Keratinocyte (primary cell): ENCODE results near the gene OSTF1. TPM values are rescaled to one million over a fixed set of nuclear protein-coding genes. Genes with fewer than 3 reads are reported as not detected.

Experiments used
- DNase-seq: peaks from one replicate; pipeline ENCODE4 v3.0.0-alpha.2; 2011; ENCODE audit warnings: low read depth, missing footprints, low spot score
- FAIRE-seq: peaks from 2 replicates; lab custom pipeline; 2011; peaks lifted over from hg19 to GRCh38; lab: Jason Lieb, UNC
- H2AFZ ChIP-seq: 2 replicates; pipeline ENCODE4 v1.6.0; 2012; ENCODE audit warnings: low read length, control low read depth, inconsistent platforms; ENCODE audit not compliant: control insufficient read depth
- H3K27ac ChIP-seq: 2 replicates; pipeline ENCODE4 v1.5.1; 2011; ENCODE audit warnings: low read length; ENCODE audit not compliant: control insufficient read depth, insufficient read depth
- H3K27me3 ChIP-seq: 3 replicates; pipeline ENCODE4 v1.6.0; 2011; ENCODE audit warnings: low read length; ENCODE audit not compliant: control insufficient read depth, insufficient read depth; ENCODE audit errors: extremely low read depth
- H3K36me3 ChIP-seq, 2 experiments: 2 replicates in 1 of 2; 3 replicates in 1 of 2; pipeline ENCODE4 v1.5.1; 2011; ENCODE audit warnings: low read length in 2 of 2, mild to moderate bottlenecking in 1 of 2; ENCODE audit not compliant: control insufficient read depth in 2 of 2, insufficient read depth in 2 of 2; ENCODE audit errors: extremely low read depth in 1 of 2
- H3K4me1 ChIP-seq: 3 replicates; pipeline ENCODE4 v1.5.1; 2011; ENCODE audit warnings: low read length; ENCODE audit not compliant: control insufficient read depth, insufficient read depth; ENCODE audit errors: extremely low read depth
- H3K4me2 ChIP-seq: 3 replicates; pipeline ENCODE4 v1.6.0; 2011; ENCODE audit warnings: low read depth, low read length; ENCODE audit not compliant: control insufficient read depth, insufficient read depth; ENCODE audit errors: extremely low read depth
- H3K4me3 ChIP-seq, 3 experiments: fragments of 200-600 bp in 1 of 3; sonication (generic) in 1 of 3; 2 replicates in 2 of 3; 3 replicates in 1 of 3; pipeline ENCODE4 v1.5.1; 2011 to 2016; ENCODE audit warnings: low read length in 3 of 3, mild to moderate bottlenecking in 3 of 3, control low read depth in 2 of 3, inconsistent platforms in 1 of 3, low read depth in 1 of 3, mixed read lengths in 1 of 3, mixed run types in 1 of 3, moderate library complexity in 1 of 3; ENCODE audit not compliant: control insufficient read depth in 2 of 3, insufficient read depth in 2 of 3; ENCODE audit errors: extremely low read depth in 1 of 3
- H3K79me2 ChIP-seq: 2 replicates; pipeline ENCODE4 v1.6.0; 2012; ENCODE audit warnings: low read length; ENCODE audit not compliant: control insufficient read depth, insufficient read depth
- H3K9ac ChIP-seq: 3 replicates; pipeline ENCODE4 v1.6.0; 2011; ENCODE audit warnings: low read length; ENCODE audit not compliant: control insufficient read depth, insufficient read depth; ENCODE audit errors: extremely low read depth
- H3K9me1 ChIP-seq: 3 replicates; pipeline ENCODE4 v1.6.0; 2011; ENCODE audit warnings: low read length; ENCODE audit not compliant: control insufficient read depth, insufficient read depth; ENCODE audit errors: extremely low read depth
- H3K9me3 ChIP-seq: 2 replicates; pipeline ENCODE4 v1.5.1; 2012; ENCODE audit warnings: low read depth, low read length; ENCODE audit not compliant: control insufficient read depth
- H4K20me1 ChIP-seq: 3 replicates; pipeline ENCODE4 v1.6.0; 2011; ENCODE audit warnings: low read length; ENCODE audit not compliant: control insufficient read depth, insufficient read depth; ENCODE audit errors: extremely low read depth
- EZH2 ChIP-seq: IDR thresholded peaks from one replicate; pipeline ENCODE4 v1.6.1; 2012; ENCODE audit warnings: inconsistent platforms, mild to moderate bottlenecking, low read length, moderate library complexity
- dilution Hi-C: fragments of 300-500 bp; cut with MboI; formaldehyde crosslinking; loops from one replicate; pipeline ENCODE4 v1.7.0; 2020; ENCODE audit warnings: low sequenced_read_pairs; ENCODE audit not compliant: extremely low pct_ligation_motif_present
- polyA plus RNA-seq, 5 experiments: library from polyadenylated mRNA; depleted of rRNA in 3 of 5; stranded (reverse) in 3 of 5; stranded (forward) in 1 of 5; unstranded in 1 of 5; fragments of >200 nt; gene quantifications; 1 replicate in 1 of 5; 2 replicates in 3 of 5; 3 replicates in 1 of 5; pipeline versions ENCODE4 v1.2.1 to v1.2.3, GENCODE V29; 2011 to 2012; ENCODE audit warnings: missing spikeins in 2 of 5, low read depth in 1 of 5, low replicate concordance in 1 of 5
- TF ChIP-seq, protein P1 (sequence below), 3 experiments: IDR thresholded peaks in 1 of 3; conservative IDR thresholded peaks in 1 of 3; optimal IDR thresholded peaks in 1 of 3; 2 replicates in 2 of 3; 3 replicates in 1 of 3; pipeline versions ENCODE3 to v1.5.1; 2011; ENCODE audit warnings: low read length in 3 of 3, mild to moderate bottlenecking in 3 of 3, moderate library complexity in 2 of 3, control low read depth in 1 of 3, inconsistent platforms in 1 of 3; ENCODE audit not compliant: insufficient read depth in 2 of 3; ENCODE audit errors: extremely low read depth in 1 of 3

The OSTF1 gene
- polyA plus RNA-seq, 1 donor (not counting 4 experiments of a cell fraction or from before 2014, with no cell fraction given): 39.2 TPM

DNA sequence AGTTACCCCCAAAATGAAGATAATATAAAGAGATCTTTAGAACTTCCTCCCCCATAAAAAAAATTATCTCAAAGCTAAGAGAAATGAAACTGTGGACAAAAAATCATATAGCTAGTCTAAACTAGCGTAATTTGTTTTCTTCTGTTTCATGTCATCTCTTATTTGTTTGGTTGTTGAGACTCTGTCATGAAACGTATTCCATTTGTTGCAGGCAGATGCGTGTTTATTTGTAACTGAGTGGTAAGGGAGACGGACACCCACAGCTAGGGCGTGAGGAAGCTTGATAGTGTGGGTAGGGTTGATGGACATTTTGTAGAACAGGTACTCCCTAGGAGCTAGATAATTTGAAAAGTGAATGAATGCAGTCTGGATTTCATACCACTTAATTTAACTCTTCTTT is 41.9 kb downstream of the OSTF1 start:
- TF ChIP-seq, protein P1, sequence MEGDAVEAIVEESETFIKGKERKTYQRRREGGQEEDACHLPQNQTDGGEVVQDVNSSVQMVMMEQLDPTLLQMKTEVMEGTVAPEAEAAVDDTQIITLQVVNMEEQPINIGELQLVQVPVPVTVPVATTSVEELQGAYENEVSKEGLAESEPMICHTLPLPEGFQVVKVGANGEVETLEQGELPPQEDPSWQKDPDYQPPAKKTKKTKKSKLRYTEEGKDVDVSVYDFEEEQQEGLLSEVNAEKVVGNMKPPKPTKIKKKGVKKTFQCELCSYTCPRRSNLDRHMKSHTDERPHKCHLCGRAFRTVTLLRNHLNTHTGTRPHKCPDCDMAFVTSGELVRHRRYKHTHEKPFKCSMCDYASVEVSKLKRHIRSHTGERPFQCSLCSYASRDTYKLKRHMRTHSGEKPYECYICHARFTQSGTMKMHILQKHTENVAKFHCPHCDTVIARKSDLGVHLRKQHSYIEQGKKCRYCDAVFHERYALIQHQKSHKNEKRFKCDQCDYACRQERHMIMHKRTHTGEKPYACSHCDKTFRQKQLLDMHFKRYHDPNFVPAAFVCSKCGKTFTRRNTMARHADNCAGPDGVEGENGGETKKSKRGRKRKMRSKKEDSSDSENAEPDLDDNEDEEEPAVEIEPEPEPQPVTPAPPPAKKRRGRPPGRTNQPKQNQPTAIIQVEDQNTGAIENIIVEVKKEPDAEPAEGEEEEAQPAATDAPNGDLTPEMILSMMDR (optimal IDR thresholded peaks at IDR 0.05 in 1 of 3, IDR thresholded peaks at IDR 0.05 in 1 of 3, conservative IDR thresholded peaks at IDR 0.05 in 1 of 3; ENCODE audit: extremely low read depth in 1 of 3, insufficient read depth in 2 of 3, low read length in 3 of 3): no peak
- peaks cover 6 to 13% of the 10 kb centered on the region in 2 experiments for H3K36me3 ChIP-seq

DNA sequence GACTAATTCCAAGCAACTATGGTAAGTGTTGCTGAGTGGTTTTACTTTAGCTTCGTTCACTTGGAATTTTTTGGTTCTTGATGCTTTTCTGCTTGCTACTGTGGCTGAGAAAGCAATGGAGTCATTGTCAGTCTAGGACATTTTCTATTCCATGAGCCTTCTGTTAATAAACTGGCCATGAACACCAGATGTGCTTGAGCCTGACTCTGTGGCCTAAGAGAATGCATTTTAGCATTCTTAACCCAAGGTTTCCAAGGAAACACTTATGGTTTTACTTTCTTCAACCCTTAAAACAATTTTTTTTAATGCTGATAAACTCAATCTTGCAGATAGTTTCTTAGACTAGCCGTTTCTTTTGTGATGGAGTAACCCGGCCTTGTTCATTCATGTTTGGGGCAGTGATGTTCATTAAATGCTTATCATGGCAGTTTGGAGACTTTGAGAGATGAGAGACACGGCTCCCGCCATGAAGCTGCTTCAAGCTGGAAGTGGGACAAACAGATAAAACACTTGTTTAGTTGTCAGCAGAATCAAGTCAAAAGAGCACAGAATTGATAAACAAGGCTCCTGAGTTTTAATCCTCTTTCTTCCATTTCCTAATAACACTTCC is 42.4 kb downstream of the OSTF1 start:
- peaks cover 6 to 13% of the 10 kb centered on the region in 2 experiments for H3K36me3 ChIP-seq
- no peaks in the 10 kb centered on the region for H3K9me1 ChIP-seq
- TF ChIP-seq, protein P1 (optimal IDR thresholded peaks at IDR 0.05 in 1 of 3, IDR thresholded peaks at IDR 0.05 in 1 of 3, conservative IDR thresholded peaks at IDR 0.05 in 1 of 3; ENCODE audit: extremely low read depth in 1 of 3, insufficient read depth in 2 of 3, low read length in 3 of 3): no peak
- TF ChIP-seq EZH2: no peak
- no peak overlapping the region for H2AFZ ChIP-seq
- H4K20me1 ChIP-seq: no peaks in the 10 kb centered on the region
- H3K27me3 ChIP-seq: no peaks in the 10 kb centered on the region
- no peak for DNase-seq
- H3K79me2 ChIP-seq: peaks cover 2% of the 10 kb centered on the region
- H3K9ac ChIP-seq: no peak overlapping the region
- dilution Hi-C loops: no loop called here
- no peaks in the 10 kb centered on the region for H3K9me3 ChIP-seq
- H3K4me3 ChIP-seq: no peak overlapping the region
- H3K4me1 ChIP-seq: no peaks in the 10 kb centered on the region
- FAIRE-seq: no peak
- no peak overlapping the region for H3K27ac ChIP-seq
- no peak overlapping the region for H3K4me2 ChIP-seq

More for the DNA sequence above, 41.9 kb downstream of the OSTF1 start:
- Histone ChIP-seq H3K79me2 (peaks cover 2% of the 10 kb centered on the region), H3K27me3 (no peaks in the 10 kb centered on the region), H3K9ac (no peak overlapping the region), H3K9me3 (no peaks in the 10 kb centered on the region), H4K20me1 (no peaks in the 10 kb centered on the region), H3K4me3 (no peak overlapping the region), H3K9me1 (no peaks in the 10 kb centered on the region), H2AFZ (no peak overlapping the region), H3K4me1 (no peaks in the 10 kb centered on the region), H3K27ac (no peak overlapping the region), H3K4me2 (no peak overlapping the region)
- FAIRE-seq: no peak
- DNase-seq: no peak
- dilution Hi-C loops: no loop called here
